H9 (cell line): ENCODE measurements around the gene C9orf72. TPM values are rescaled to one million over a fixed set of nuclear protein-coding genes. Genes with fewer than 3 reads are reported as not detected.

Source experiments
- DNase-seq: peaks from one replicate; pipeline ENCODE4 v3.0.0-alpha.2; 2017
- H2AFZ ChIP-seq: one replicate; pipeline ENCODE4 v1.6.1; 2013; ENCODE audit warnings: mild to moderate bottlenecking, low read length, control low read depth, moderate library complexity
- H2AK5ac ChIP-seq: 2 replicates; pipeline ENCODE4 v1.6.1; 2013; ENCODE audit warnings: low read length, control low read depth, mixed read lengths; ENCODE audit not compliant: insufficient read length
- H2BK120ac ChIP-seq: one replicate; pipeline ENCODE4 v1.6.1; 2013; ENCODE audit warnings: low read depth, mild to moderate bottlenecking, low read length, control low read depth, inconsistent platforms; ENCODE audit not compliant: poor library complexity, severe bottlenecking
- H2BK12ac ChIP-seq: 2 replicates; pipeline ENCODE4 v1.6.1; 2013; ENCODE audit warnings: low read length, control low read depth, mixed read lengths, low read depth; ENCODE audit not compliant: insufficient read length
- H2BK15ac ChIP-seq: 2 replicates; pipeline ENCODE4 v1.6.1; 2013; ENCODE audit warnings: low read depth, low read length, control low read depth
- H2BK20ac ChIP-seq: one replicate; pipeline ENCODE4 v1.6.1; 2013; ENCODE audit warnings: low read depth, mild to moderate bottlenecking, low read length, control low read depth, inconsistent platforms; ENCODE audit not compliant: poor library complexity, severe bottlenecking
- H2BK5ac ChIP-seq: 2 replicates; pipeline ENCODE4 v1.6.1; 2013; ENCODE audit warnings: low read length, control low read depth, mixed read lengths; ENCODE audit not compliant: insufficient read length
- H3K14ac ChIP-seq: 2 replicates; pipeline ENCODE4 v1.6.1; 2013; ENCODE audit warnings: low read length, control low read depth; ENCODE audit not compliant: insufficient read depth
- H3K18ac ChIP-seq: 2 replicates; pipeline ENCODE4 v1.6.1; 2013; ENCODE audit warnings: low read depth, mild to moderate bottlenecking, mixed read lengths, low read length, control low read depth; ENCODE audit not compliant: insufficient read length
- H3K23ac ChIP-seq: 2 replicates; pipeline ENCODE4 v1.6.1; 2013; ENCODE audit warnings: low read length, control low read depth, mixed read lengths, low read depth; ENCODE audit not compliant: insufficient read length
- H3K23me2 ChIP-seq: 2 replicates; pipeline ENCODE4 v1.6.1; 2013; ENCODE audit warnings: low read depth, mild to moderate bottlenecking, mixed read lengths, low read length, control low read depth; ENCODE audit not compliant: insufficient read length, poor library complexity, severe bottlenecking
- H3K27ac ChIP-seq: 2 replicates; pipeline ENCODE4 v1.5.1; 2013; ENCODE audit warnings: low read length, control low read depth, mixed read lengths, low read depth; ENCODE audit not compliant: insufficient read length
- H3K27me3 ChIP-seq: 2 replicates; pipeline ENCODE4 v1.6.1; 2013; ENCODE audit warnings: low read length, control low read depth, inconsistent platforms; ENCODE audit not compliant: insufficient read depth
- H3K4ac ChIP-seq: 2 replicates; pipeline ENCODE4 v1.6.1; 2013; ENCODE audit warnings: low read depth, mild to moderate bottlenecking, control low read depth, inconsistent platforms, low read length, moderate library complexity
- H3K4me1 ChIP-seq: 2 replicates; pipeline ENCODE4 v1.6.1; 2013; ENCODE audit warnings: low read length, control low read depth, inconsistent platforms; ENCODE audit not compliant: insufficient read depth
- H3K4me2 ChIP-seq: 2 replicates; pipeline ENCODE4 v1.6.1; 2013; ENCODE audit warnings: low read length, control low read depth, mixed read lengths; ENCODE audit not compliant: insufficient read length, insufficient read depth
- H3K56ac ChIP-seq: 2 replicates; pipeline ENCODE4 v1.6.1; 2013; ENCODE audit warnings: low read depth, mild to moderate bottlenecking, mixed read lengths, low read length, control low read depth; ENCODE audit not compliant: insufficient read length
- H3K79me1 ChIP-seq: 2 replicates; pipeline ENCODE4 v1.6.1; 2013; ENCODE audit warnings: low read depth, mild to moderate bottlenecking, moderate library complexity, low read length, control low read depth, inconsistent platforms; ENCODE audit not compliant: insufficient read depth, poor library complexity, severe bottlenecking
- H3K79me2 ChIP-seq: 2 replicates; pipeline ENCODE4 v1.6.1; 2013; ENCODE audit warnings: low read length, control low read depth, inconsistent platforms; ENCODE audit not compliant: insufficient read depth
- H3K9ac ChIP-seq: 2 replicates; pipeline ENCODE4 v1.6.1; 2013; ENCODE audit warnings: low read length, control low read depth, mixed read lengths; ENCODE audit not compliant: insufficient read length; ENCODE audit errors: extremely low read depth
- H3K9me3 ChIP-seq: one replicate; pipeline ENCODE4 v1.6.1; 2013; ENCODE audit warnings: low read depth, low read length, inconsistent platforms; ENCODE audit not compliant: control insufficient read depth
- H3T11ph ChIP-seq: one replicate; pipeline ENCODE4 v1.6.1; 2013; ENCODE audit warnings: mild to moderate bottlenecking, low read length, control low read depth, inconsistent platforms
- H4K20me1 ChIP-seq: one replicate; pipeline ENCODE4 v1.6.1; 2013; ENCODE audit not compliant: control insufficient read depth, insufficient read length, insufficient read depth
- H4K5ac ChIP-seq: 2 replicates; pipeline ENCODE4 v1.6.1; 2013; ENCODE audit warnings: low read depth, mild to moderate bottlenecking, mixed read lengths, low read length, control low read depth; ENCODE audit not compliant: insufficient read length
- H4K8ac ChIP-seq: replicated peaks from 2 replicates; pipeline ENCODE4 v1.6.1; 2013; ENCODE audit warnings: low read length, control low read depth, mixed read lengths, low read depth; ENCODE audit not compliant: insufficient read length
- H4K91ac ChIP-seq: 2 replicates; pipeline ENCODE4 v1.6.1; 2013; ENCODE audit warnings: low read depth, mild to moderate bottlenecking, moderate library complexity, mixed read lengths, low read length, control low read depth; ENCODE audit not compliant: insufficient read length
- H3K27ac Mint-ChIP-seq, 3 experiments: 2 replicates in 2 of 3; 3 replicates in 1 of 3; pipeline ENCODE4 v1.8.0; 2020 to 2021; ENCODE audit warnings: mixed read lengths in 3 of 3, mild to moderate bottlenecking in 1 of 3, moderate library complexity in 1 of 3
- H3K27me3 Mint-ChIP-seq: 2 replicates; pipeline ENCODE4 v1.8.0; 2021; ENCODE audit warnings: low read depth, mild to moderate bottlenecking, moderate library complexity, mixed read lengths
- H3K36me3 Mint-ChIP-seq, 3 experiments: 2 replicates in 2 of 3; 3 replicates in 1 of 3; pipeline ENCODE4 v1.8.0; 2020 to 2021; ENCODE audit warnings: low read depth in 3 of 3, mixed read lengths in 3 of 3; ENCODE audit not compliant: insufficient read depth in 1 of 3
- H3K4me1 Mint-ChIP-seq, 2 experiments: 2 replicates each; pipeline ENCODE4 v1.8.0; 2020; ENCODE audit warnings: mixed read lengths in 2 of 2
- H3K4me3 Mint-ChIP-seq, 2 experiments: 2 replicates in 1 of 2; 3 replicates in 1 of 2; pipeline ENCODE4 v1.8.0; 2020 to 2021; ENCODE audit warnings: mild to moderate bottlenecking in 2 of 2, mixed read lengths in 2 of 2, moderate library complexity in 1 of 2
- H3K9me3 Mint-ChIP-seq, 2 experiments: 2 replicates in 1 of 2; 3 replicates in 1 of 2; pipeline ENCODE4 v1.8.0; 2020; ENCODE audit warnings: mild to moderate bottlenecking in 2 of 2, mixed read lengths in 2 of 2, moderate library complexity in 1 of 2
- WGBS: extraction: QIAGEN DNeasy Blood & Tissue Kit; methylation state at CpG from one replicate; pipeline ENCODE4 v1.1.7; 2013; ENCODE audit warnings: missing lambda C conversion rate, low lambda C conversion rate, mixed read lengths; ENCODE audit not compliant: insufficient read length; ENCODE audit errors: extremely low coverage; 5-methylcytosine and 5-hydroxymethylcytosine counted together
- total RNA-seq: library from RNA; stranded (reverse); gene quantifications from 2 replicates; pipeline ENCODE4 v1.2.1, GENCODE V29; 2021
- TF ChIP-seq, protein P1 (sequence below): fragments of 200-600 bp; sonication (generic); conservative IDR thresholded peaks from 3 replicates; pipeline ENCODE4 v1.8.0; 2021; ENCODE audit warnings: antibody characterized with exemption, mild to moderate bottlenecking

C9orf72 gene
- total RNA-seq, 1 experiment from 2014 or later, result 17.0 TPM

- Histone ChIP-seq H3K4ac (no peak overlapping the region), H2BK120ac (no peak overlapping the region), H2BK5ac (no peak overlapping the region), H2AFZ (no peak overlapping the region), H4K20me1 (no peaks in the 10 kb centered on the region), H3K79me1 (no peaks in the 10 kb centered on the region), H4K8ac (no peak overlapping the region), H3K27ac (no peak overlapping the region), H3K4me2 (no peak overlapping the region), H3K18ac (no peak overlapping the region), H3K4me1 (no peaks in the 10 kb centered on the region; the same call in 1 of the 2 replicates), H2BK12ac (no peak overlapping the region), H3K23ac (no peak overlapping the region), H2BK20ac (no peak overlapping the region), H2BK15ac (no peak overlapping the region), H3T11ph (no peak overlapping the region), H3K9me3 (no peaks in the 10 kb centered on the region), H4K91ac (no peak overlapping the region), H3K23me2 (no peaks in the 10 kb centered on the region), H3K56ac (no peak overlapping the region), H3K79me2 (no peaks in the 10 kb centered on the region), H3K14ac (no peak overlapping the region), H3K27me3 (no peaks in the 10 kb centered on the region), H3K9ac (no peak overlapping the region), H2AK5ac (no peak overlapping the region), H4K5ac (no peak overlapping the region)
- peaks cover 7 to 8% (median 7%) of the 10 kb centered on the region in 3 experiments for H3K36me3 Mint-ChIP-seq
- DNase-seq, result no peak
- no peaks in the 10 kb centered on the region for H3K27me3 Mint-ChIP-seq
- WGBS, result no CpG with 5 or more reads among the region's 2 CpGs
- no peak overlapping the region for H3K4me3 Mint-ChIP-seq
- peaks cover 0 to 5% of the 10 kb centered on the region in 2 experiments; a peak in 2 of 4 replicates for H3K4me1 Mint-ChIP-seq
- TF ChIP-seq, protein P1, sequence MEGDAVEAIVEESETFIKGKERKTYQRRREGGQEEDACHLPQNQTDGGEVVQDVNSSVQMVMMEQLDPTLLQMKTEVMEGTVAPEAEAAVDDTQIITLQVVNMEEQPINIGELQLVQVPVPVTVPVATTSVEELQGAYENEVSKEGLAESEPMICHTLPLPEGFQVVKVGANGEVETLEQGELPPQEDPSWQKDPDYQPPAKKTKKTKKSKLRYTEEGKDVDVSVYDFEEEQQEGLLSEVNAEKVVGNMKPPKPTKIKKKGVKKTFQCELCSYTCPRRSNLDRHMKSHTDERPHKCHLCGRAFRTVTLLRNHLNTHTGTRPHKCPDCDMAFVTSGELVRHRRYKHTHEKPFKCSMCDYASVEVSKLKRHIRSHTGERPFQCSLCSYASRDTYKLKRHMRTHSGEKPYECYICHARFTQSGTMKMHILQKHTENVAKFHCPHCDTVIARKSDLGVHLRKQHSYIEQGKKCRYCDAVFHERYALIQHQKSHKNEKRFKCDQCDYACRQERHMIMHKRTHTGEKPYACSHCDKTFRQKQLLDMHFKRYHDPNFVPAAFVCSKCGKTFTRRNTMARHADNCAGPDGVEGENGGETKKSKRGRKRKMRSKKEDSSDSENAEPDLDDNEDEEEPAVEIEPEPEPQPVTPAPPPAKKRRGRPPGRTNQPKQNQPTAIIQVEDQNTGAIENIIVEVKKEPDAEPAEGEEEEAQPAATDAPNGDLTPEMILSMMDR, result no peak
- H3K9me3 Mint-ChIP-seq, result no peaks in the 10 kb centered on the region
- H3K27ac Mint-ChIP-seq, result peak overlapping the region in 1 of 3 experiments; percentile 69; a peak in 1 of 7 replicates
These were observed 62.5 kb downstream of the C9orf72 start for GRCh38 chr9:27510780-27511179.
